HL-60/S4 (cell line): ENCODE measurements around the gene COG1.

Experiments used
- in situ Hi-C: fragments of 300-500 bp; cut with MboI; formaldehyde crosslinking; loops from 2 replicates; pipeline ENCODE4 v1.14.3; 2022; ENCODE audit warnings: low sequenced_read_pairs

COG1 gene

DNA sequence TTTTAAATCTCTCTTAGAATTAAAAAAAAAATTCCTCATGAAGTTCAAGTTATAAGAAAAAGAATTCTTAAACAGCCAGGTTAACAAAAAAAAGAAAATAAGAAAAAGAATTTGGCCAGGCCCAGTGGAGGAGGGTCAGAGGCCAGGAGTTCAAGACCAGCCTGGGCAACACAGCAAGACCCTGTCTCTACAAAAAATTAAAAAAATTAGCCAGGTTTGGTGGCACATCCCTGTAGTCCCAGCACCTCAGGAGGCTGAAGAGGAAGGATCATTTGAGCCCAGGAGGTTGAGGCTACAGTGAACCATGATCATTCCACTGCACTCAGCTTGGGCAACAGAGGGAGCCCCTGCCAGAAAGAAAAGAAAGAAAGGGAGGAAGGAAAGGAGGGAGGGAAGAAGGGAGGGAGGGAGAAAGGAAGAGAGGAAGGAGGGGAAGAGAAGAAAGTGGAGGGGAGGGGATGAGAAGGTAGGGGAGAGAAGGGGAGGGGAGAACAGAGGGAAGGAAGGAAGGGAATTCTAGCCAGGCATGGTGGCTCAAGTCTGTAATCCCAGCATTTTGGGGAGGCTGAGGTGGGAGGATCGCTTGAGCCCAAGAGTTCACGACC is 30.9 kb downstream of the COG1 start:
- in situ Hi-C loops: no loop called here

DNA sequence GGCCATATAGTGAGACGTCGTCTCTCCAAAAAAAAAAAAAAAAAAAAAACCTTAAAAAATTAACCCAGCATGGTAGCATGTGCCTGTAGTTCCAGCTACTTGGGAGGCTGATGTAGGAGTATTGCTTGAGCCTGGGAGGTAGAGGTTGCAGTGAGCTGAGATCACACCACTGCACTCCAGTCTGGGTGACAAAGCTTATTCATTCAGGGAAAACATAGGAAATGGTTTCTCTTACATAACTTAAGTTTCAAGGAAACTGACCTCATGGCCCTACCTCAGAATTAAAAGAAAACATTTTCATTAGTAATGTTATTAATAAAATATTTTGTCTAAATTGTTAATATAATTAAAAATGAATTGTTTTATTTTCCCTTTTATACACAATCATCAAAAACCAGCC is 31.4 kb downstream of the COG1 start:
- in situ Hi-C loops: no loop called here

DNA sequence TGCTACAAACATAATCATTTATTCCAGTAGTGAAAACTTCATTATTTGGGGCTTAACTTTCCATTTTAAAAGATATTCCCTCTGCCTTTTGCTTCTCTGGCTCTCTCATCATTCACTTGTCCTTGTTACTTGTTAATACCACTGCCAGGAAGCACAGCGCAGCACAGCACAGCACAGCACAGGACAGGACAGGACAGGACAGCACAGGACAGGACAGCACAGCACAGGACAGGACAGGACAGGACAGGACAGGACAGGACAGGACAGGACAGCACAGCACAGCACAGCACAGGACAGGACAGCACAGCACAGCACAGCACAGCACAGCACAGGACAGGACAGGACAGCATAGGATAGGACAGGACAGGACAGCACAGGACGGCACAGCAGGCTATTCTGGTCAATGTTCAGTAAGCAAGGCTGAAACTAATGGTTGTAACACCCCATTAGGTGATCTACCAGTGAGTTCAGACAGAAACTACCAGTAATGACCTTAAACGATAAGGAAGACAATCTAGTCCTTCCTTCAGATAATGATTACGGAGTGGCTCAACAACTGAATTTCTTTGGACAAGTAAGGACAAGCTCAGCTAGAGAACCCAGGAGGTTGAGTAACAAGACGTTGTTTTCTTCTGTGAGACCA is 31.9 kb downstream of the COG1 start:
- in situ Hi-C loops: no loop called here

DNA sequence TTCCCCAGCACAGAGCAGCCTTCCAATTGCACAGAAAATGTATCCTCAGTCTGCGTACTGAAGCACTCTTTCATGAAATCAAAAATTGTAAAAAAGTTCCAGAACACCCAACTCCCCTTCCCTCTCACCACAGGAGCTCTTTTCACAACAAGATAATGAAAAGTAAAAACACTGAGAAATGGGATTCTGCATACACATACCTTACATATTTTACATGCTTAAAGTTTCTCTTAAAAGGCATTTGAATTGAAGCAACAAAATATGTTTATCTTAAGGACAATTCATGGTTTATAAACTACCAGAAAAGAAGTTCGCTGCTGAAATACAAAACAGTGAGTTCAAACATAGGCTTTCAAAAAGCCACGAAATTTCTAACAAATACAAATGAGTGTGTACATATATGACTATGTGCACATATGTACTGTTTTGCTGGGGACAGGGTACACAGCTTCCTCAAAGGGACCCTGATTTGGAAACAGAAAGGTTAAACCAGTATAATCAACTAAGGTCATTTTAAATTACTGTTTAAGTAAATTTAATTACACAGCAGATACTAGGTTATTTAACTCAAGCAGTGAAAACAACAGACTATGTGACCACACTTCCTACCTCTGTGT is 33.8 kb downstream of the COG1 start:
- in situ Hi-C loops: no loop called here

DNA sequence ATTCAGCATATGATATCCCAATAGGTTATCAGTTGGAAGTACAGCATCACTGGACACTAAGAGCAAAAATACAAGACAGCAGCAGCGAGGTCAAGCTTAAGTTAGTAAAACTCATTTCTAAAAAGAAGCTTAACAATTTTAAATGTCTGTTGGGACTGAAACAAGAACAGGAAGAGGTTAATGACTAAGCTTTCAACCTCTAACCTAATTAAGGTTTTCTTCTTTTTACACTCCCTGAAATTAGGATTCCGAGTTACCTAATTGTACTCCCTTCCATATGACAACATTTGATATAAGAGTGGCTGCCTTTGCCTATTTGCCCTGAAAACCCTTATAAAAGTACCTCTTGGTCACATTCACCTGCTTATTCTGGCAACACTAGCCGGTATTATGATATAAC is 34.5 kb downstream of the COG1 start:
- in situ Hi-C loops: no loop called here

DNA sequence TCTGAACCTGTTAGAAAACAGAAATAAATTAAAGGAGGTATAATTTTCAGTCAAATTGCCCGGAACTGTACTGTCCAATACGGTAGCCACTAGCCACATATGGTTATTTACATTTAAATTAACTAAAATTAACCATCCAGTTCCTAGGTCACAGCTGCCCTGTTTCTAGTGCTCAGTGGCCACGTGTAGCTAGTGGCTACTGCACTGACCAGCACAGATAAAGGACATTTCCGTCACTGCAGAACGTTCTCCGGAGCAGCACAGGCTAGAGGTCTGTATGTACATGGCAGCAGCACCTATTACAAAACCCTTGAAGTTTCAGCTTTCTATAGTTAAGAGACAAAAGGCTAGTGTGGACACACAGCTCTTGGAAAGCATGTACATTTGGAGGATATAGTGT is 35.1 kb downstream of the COG1 start:
- in situ Hi-C loops: no loop called here

DNA sequence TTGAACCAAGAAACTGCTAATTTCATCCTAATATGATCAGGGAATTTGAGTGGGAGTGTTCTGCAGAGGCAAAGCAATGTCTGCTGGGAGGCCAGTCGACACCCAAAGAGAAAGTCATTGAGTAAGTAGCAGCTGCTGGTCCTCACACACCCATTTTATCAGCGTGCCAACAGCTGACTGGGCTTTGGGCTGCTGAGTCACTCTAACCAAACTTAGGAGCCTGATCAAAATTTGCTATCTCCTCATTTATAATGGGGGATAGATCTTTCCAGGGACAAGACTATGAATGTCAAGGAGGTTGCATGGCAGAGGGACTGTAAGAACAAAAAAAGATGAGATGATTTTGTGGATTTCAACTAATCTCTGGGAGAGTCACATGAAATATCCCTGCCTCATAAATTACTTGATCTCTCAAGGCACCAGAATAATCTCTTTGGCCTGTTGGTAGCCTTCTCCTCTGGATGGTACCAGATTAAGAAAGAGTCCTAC is 35.9 kb downstream of the COG1 start:
- in situ Hi-C loops: no loop called here

DNA sequence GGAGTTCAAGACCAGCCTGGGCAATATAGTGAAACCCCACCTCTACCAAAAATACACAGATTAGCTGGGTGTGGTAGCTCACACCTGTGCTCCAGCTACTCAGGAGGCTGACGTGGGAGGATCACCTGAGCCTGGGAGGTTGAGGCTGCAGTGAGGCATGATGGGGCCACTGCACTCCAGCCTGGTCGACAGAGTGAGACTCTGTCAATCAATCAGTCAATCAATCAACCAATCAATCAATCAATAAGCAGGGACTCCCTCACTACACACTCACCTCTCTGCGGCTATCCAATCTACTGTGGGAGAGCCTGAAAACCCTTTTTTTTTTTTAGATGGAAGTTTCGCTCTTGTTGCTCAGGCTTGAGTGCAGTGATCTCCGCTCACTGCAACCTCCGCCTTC is 37.2 kb downstream of the COG1 start:
- in situ Hi-C loops: no loop called here

DNA sequence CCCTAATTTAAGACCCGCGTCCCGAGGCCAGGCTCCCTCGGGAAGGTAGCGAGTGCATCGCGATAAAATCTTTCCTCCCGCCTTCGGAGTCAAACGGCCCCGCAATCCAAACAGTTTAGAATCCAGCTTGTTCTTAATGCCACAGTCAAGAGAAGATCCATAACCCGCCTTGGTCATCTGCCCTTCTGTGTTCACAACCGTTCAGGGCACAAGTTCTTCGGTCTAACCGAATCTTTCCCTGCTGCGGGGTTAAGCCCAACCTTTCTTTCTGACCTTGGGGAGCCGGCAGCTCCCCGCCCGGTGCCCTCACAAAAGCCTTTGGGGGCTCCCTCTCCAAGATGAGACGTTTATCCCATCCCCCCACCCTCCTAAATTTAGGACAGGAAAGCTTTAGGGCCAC is 38.5 kb downstream of the COG1 start:
- in situ Hi-C loops: no loop called here

DNA sequence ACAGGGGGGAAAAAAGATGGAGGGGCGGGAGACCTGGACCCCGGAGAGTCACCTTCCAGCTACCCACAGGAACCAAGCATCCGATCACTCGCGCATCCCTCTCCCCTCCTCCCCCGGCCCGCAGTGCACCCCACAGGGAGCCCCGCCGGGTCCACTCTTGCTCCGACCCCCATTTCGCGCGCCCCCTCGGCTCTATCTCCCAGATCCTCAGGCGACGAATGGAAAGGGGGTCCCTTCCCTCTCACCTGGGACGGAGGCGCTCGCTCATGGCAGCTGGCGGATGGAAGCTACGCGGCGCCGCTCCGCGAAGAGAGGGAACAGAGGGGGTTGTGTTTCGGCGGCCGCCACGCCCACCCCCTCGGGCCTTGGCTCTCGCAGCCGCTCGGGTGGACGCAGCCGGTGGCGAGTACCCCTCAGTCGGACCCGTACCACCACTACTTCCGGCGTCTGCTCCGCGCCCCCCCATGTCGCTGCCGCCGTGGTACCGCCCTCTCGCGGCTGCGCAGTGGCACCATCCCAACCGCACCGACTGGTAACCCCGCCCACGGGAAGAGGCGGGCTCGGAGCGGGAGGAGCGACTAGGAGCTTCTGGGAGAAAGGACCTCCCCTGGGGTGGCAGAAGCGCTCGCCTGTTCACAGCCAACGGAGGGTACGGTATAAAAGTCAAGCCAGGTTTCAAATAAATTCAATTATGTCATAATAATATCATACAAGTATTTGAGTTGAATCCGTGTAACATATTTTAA is 39.2 kb downstream of the COG1 start:
- in situ Hi-C loops: no loop called here

DNA sequence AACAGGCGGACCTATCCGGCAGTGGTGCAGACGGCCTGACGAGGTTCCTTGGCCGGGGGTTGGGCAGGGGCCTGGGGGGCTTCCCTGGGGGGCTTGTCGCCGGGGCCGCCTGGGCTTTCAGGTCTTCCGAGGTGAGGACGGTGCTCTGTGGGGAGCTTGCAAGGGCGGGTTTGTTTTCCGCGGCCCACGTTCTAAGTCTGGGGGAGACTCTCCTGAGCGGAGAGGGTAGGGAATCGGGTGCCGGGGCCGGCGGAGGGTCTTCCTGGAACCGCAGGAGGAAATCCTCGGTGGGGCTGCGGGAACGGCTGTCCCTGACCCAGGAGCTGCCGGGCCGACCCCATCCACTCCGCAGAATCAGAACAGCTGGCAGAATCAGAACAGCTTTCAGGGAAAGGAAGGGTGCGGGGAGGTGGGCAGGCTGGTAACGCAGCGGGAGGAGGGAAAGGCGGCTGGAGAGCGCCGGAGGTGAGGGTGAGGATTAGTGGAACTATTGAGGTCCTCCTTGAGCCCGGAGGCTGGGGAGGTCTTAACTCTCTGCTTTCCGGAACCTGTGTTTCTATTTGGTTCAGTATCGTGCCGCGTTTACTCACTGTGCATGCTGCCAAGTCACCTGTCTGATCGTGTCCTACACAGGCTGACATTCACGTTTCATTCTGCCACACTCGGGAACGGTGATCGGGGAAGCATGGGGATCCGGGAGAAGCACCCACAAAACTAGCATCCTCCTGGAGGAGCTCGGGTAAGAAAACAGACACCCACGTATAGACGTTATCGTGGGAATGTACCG is 39.9 kb downstream of the COG1 start:
- in situ Hi-C loops: no loop called here

DNA sequence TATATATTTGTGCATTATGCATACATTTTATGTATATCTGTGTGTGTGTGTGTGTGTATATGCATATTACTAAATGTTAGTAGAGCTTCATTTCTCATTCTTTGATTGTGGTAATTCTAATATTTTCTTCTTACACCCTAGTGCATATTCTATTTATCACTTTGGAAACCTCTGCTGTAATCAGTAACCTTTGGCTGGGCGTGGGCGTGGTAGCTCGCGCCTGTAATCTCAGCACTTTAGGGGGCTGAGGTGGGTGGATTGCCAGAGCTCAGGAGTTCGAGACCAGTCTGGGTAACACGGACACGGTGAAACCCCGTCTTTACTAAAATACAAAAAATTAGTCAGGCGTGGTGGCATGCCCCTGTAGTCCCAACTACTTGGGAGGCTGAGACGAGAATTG is 41.9 kb downstream of the COG1 start:
- in situ Hi-C loops: no loop called here

DNA sequence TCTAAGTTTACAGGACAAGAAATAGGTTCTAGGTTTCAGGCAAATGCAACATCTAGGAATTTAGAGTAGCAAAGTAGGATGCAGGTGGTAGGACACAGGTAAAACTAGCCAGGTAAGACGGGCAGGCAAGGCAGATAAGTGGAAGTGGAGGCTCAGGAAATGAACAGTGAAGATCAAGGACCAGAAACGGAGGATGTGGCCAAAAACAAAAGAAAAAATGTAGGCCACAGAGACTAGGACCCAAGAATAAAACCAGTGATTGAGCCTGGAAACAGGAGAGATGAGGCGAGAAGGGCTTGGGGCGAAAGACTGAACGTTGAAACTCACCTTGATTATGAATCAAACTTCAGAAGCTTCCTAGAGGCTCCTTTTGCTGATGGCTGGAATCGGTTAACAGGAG is 44.9 kb downstream of the COG1 start:
- in situ Hi-C loops: no loop called here

DNA sequence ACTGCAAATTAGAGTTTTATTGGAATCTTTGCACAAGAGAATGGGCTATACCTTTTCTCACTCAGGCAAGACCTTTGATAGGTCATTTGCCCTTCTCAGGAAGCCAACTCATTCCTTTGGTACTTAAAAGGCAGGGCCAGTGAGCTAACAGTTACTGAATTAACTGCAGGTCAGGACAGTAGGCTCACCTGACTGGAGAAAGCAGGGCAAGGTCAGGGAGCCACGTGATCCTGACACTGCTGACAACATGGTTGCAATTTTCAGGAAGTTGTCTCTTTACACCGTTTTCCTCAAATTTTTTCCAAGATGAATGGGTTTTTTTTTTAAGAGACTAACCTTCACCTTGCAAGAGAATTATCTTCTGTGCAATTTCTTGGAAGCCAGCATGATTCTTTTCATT is 47.7 kb downstream of the COG1 start:
- in situ Hi-C loops: no loop called here

DNA sequence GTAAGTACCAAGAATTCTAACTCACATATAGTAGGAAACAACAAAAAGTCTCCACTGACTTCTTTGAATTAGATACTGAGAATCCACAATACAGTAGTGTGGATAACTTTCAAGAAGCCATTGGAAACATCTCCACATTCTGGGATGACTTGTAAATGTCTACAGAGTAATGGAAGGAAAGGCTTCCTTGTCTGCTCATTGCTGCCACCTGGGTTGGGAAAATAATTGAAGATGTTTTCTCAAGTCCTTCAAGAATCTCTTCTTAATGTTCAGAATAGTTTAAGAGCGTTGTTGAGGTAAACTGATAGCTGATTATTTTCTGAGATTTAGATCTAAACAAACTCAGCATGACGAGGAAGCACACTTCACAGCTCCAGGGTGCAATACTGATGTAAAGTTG is 54.9 kb downstream of the COG1 start:
- in situ Hi-C loops: no loop called here

DNA sequence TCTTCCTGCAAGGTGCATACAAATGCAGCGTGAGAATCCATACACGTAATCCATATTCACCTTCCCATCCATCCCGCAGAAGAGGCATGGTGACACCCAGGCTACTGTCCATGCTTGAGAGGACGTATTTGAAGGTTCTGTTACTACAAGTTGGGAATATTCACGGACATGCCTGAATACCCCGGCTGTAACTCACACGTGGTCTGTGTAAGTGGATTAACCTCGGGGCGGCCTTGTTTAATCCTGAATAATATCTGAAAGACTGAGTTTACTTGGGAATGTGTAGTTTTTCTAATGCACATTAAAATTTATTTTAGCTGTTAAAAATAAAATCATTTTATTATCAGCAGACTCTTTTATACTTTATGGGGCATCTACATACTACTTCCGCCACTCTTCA is 55.7 kb downstream of the COG1 start:
- in situ Hi-C loops: no loop called here

DNA sequence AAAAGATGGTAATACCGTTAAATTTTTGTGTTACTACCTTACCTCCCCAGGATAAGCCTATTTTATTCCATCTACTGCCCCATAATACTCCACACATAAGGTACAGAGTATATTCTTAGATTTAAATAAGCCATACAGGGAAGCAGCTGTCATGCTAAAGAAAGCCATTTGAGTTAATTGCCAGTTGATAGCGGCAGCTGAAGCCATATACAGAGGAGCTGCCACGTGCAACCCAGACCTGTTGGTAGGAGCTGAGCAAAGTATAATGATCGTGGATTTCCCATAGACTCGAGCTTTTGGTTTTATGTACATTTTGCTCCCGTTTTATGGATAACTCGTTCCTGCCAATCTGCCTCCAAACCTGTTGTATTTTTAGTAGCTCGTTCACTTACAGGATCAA is 56.8 kb downstream of the COG1 start:
- in situ Hi-C loops: loop anchor here (5.0 to 25.0 kb wide), 2 partner anchors 123 to 938 kb away; no protein-coding TSS in a partner anchor

DNA sequence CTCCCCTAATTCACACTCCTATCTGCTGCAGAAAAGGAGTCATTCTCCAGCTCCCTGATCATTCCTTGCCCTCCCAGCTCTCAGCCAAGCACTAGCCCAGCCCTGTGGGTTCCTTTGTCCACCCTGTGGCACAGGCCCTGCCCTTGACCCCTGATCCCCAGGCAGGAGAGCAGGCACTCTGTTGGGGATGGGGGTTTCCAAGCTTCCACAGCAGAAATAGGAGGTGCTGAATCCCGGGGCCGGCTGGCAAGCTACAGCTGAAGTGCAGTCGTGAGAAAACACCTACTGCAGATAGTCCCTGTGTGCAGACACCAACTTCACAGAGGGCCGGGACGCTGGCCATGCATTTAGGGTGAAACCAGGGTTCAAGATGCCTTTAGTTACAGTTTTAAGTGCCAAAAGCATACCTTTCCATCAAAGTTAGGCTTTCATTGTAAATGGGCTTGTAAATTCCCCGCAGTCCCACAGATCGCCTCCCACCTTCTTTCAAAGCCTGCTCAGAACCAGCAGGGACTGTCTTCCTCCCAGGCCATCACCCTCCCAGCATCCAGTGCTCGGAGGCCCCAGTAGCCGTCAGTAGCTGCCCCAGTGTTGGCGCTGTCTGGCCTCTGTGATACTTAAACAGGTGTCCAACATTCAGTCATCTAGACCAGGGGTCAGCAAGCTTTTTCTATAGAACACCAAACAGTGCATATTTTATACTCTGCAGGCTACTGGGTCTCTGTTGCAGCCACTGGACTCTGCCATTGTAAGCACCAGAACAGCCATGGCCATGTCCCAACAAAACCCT is 58.2 kb downstream of the COG1 start:
- in situ Hi-C loops: loop anchor here (5.0 to 25.0 kb wide), 2 partner anchors 121 to 936 kb away; no protein-coding TSS in a partner anchor

DNA sequence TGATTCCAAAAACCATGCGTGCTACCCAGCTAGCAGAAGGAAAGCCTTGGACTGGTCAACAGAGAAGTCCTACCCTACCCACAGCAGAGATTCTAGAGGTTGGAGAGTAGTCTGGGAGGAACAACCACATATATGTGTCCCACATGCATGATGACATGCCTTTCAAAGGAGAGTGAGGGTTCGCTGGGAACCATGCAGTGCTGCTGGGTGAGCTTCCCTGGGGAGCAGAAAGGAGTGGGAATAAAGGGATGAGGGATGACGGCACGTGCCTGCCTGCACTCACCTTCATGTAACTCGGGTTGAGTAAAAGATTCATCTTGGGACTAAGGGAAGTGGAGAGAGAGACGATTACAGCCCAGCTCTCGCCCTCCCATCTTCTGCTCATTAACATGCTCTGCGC is 59.0 kb downstream of the COG1 start:
- in situ Hi-C loops: loop anchor here (5.0 to 25.0 kb wide), 2 partner anchors 120 to 935 kb away; no protein-coding TSS in a partner anchor

DNA sequence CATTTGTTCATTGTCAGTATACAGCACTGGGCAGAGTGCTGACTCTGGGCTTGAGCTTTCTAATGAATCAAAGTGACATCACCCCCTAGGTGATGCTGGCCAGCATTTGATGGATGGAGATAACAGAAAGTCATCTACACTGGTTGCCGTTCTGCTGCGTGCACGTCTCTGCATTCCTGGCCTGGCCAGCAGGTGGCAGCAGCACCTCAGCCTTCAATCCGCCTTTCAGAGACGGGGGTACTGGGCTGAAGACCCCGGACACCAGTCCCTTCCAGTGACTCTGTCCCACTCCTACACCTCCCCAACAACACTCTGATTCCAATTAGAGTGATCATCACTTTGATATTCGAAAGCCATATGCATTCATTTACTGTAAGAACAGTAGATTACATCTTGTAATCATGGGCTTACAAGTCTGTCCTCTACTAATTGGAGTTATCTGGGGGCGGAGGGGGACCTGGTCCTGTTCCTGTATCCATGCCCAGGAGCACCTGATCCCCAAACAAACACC is 62.9 kb downstream of the COG1 start:
- in situ Hi-C loops: loop anchor here (25.0 kb wide), 1 partner anchor 932 kb away; no protein-coding TSS in a partner anchor
